Tibial artery (tissue), 4 donors: ENCODE results near the gene SMTNL2.

Source experiments
- DNase-seq, 2 donors: peaks; one replicate each; pipeline ENCODE4 v3.0.0-alpha.2; 2019
- H3K27ac ChIP-seq, 2 donors: fragments of 200-600 bp; sonication (generic) in 1 of 2; 1 replicate in 1 of 2; 2 replicates in 1 of 2; pipeline ENCODE4 v1.5.1; 2018 to 2019; ENCODE audit warnings: mild to moderate bottlenecking in 1 of 2
- H3K27me3 ChIP-seq, 2 donors: fragments of 200-600 bp; sonication (generic) in 1 of 2; one replicate each; pipeline versions ENCODE4 v1.5.1 to v1.6.0; 2016 to 2019
- H3K36me3 ChIP-seq, 3 donors: fragments of 200-600 bp; sonication (generic) in 2 of 3; one replicate each; pipeline ENCODE4 v1.5.1; 2016 to 2019; ENCODE audit warnings: mild to moderate bottlenecking in 2 of 3
- H3K4me1 ChIP-seq, 4 donors: fragments of 200-600 bp; sonication (generic) in 2 of 4; 1 replicate in 3 of 4; 2 replicates in 1 of 4; pipeline ENCODE4 v1.5.1; 2016 to 2019
- H3K4me3 ChIP-seq, 2 donors: fragments of 200-600 bp; sonication (generic) in 1 of 2; 1 replicate in 1 of 2; 2 replicates in 1 of 2; pipeline ENCODE4 v1.5.1; 2018 to 2019; ENCODE audit warnings: mild to moderate bottlenecking in 2 of 2
- H3K9me3 ChIP-seq, 3 donors: fragments of 200-600 bp; sonication (generic) in 1 of 3; one replicate each; pipeline ENCODE4 v1.5.1; 2016 to 2019
- intact Hi-C: fragments of 100-400 bp; cut with DNase I; formaldehyde crosslinking; loops from one replicate; pipeline ENCODE4 v1.15.0; 2023; ENCODE audit warnings: low total_unique reads
- TF ChIP-seq, protein P1 (sequence below), 2 experiments: fragments of 200-600 bp in 1 of 2; fragments of 450-650 bp in 1 of 2; IDR thresholded peaks; one replicate each; pipeline ENCODE4 v1.5.1; 2017 to 2019; ENCODE audit warnings: antibody characterized with exemption in 2 of 2, mild to moderate bottlenecking in 1 of 2, moderate library complexity in 1 of 2

Gene SMTNL2

DNA sequence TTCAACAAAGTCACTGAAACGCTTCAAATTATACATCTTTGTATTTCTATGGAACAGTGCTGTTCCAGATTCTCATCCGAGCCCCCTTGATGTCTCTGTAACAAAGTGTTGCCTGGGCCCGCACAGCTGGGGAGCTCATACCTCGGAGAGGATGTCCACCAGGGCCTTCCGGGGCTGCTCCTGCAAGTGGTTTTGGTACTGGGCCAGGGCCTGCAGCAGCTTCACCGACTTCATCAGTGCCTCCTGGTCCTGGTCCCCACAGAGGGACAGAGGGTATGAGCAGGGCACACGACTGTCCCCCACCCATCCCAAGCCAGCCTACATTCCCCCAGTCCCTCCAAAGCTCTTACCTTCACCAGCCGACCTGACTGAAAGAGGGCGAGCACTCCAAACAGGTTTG lies 30.7 kb upstream of the SMTNL2 start:
- intact Hi-C loops = loop anchor here (5.0 kb wide), 1 partner anchor 56 kb away; the partner anchor contains the start of gene SPNS2
- Histone ChIP-seq H3K4me3 (peak overlapping the region in 1 of 2 donors; percentile 86), H3K27ac (no peak overlapping the region), H3K27me3 (no peaks in the 10 kb centered on the region), H3K9me3 (no peaks in the 10 kb centered on the region), H3K4me1 (peaks cover 0 to 28% (median 22%) of the 10 kb centered on the region in 4 donors), H3K36me3 (peaks cover 37 to 55% (median 52%) of the 10 kb centered on the region in 3 donors)
- TF ChIP-seq, protein P1, sequence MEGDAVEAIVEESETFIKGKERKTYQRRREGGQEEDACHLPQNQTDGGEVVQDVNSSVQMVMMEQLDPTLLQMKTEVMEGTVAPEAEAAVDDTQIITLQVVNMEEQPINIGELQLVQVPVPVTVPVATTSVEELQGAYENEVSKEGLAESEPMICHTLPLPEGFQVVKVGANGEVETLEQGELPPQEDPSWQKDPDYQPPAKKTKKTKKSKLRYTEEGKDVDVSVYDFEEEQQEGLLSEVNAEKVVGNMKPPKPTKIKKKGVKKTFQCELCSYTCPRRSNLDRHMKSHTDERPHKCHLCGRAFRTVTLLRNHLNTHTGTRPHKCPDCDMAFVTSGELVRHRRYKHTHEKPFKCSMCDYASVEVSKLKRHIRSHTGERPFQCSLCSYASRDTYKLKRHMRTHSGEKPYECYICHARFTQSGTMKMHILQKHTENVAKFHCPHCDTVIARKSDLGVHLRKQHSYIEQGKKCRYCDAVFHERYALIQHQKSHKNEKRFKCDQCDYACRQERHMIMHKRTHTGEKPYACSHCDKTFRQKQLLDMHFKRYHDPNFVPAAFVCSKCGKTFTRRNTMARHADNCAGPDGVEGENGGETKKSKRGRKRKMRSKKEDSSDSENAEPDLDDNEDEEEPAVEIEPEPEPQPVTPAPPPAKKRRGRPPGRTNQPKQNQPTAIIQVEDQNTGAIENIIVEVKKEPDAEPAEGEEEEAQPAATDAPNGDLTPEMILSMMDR (IDR thresholded peaks at IDR 0.05) = no peak
- DNase-seq = no peak

DNA sequence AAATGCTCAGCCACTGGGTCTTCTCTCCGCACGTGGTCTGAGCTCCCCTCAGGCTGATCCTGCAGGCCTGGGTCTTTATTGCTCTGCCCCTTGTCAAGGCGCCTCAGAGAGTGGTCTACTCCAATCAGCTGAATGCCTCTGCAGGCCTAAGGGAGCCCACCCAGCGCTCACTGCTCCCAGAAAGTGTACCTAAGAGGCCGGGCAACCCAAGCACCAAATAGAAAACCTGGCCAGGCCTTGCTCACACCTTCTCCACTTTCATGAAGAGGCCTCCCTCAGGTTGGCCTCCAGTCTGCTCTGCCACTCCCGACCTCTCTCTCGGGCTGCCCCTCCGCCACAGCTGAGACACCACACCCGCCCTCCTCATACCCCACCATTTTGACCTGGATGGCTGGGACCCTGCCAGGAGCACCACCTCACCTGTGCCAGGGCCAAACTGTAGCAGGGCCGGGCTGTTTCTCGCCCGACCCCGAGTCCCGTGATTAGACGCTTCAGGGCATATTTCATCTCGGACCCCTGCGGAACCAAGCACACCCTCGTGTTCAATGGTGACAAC lies 29.8 kb upstream of the SMTNL2 start:
- TF ChIP-seq, protein P1 (IDR thresholded peaks at IDR 0.05) = no peak
- intact Hi-C loops = loop anchor here (5.0 kb wide), 1 partner anchor 57 kb away; the partner anchor contains the start of gene SPNS2
- peak in 1 of 2 donors; percentile 66 for DNase-seq
- H3K27ac ChIP-seq = peak overlapping the region; percentile 74 to 77
- H3K9me3 ChIP-seq = no peaks in the 10 kb centered on the region
- H3K36me3 ChIP-seq = peaks cover 29 to 46% (median 44%) of the 10 kb centered on the region in 3 donors
- peak overlapping the region; percentile 80 to 86 for H3K4me3 ChIP-seq
- no peaks in the 10 kb centered on the region for H3K27me3 ChIP-seq
- H3K4me1 ChIP-seq = peaks cover 0 to 35% (median 22%) of the 10 kb centered on the region in 4 donors

DNA sequence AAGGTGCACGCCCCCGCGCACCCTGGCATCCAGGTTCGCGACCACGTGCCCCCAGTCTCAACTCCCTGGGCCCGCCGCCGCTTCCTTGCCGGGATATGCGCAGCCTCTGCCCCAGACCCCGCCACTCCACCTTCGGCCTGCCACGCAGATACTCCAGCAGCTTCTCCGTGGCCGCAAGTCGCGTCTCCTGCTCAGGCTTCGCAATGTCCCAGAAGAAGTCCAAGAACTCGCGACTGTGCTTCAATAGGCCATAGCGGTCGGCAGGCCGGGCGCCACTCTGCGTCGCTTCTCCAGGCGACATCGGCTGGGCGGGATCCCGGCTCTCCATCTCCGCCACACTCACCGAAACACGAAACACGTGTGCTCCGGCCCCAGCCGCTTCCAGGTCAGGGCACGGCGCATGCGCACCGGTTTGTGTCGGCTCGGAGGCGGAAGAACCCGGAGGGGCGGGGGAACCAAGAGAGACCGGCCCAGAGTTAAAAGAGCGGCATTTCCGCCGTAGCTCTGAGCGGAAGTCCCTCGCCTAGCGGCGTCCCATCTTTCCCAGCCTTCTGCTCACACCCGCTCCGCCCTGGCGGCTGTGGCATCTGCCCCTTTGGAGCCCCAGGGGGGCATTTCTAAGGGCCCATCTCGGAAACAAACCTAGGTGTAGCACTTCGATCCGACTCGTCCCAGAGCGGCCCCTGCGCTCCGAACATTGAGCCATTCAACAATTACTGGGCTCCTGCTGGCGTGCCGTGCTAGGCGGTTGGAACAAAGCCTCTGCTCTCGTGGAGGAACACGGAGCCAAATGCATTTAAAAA lies 29.1 kb upstream of the SMTNL2 start, which contains the start of gene MYBBP1A:
Gene MYBBP1A (minus strand): TSS at position 388 of the 803 bp plus-strand sequence. CDS start 60 bp downstream, at position 328.
- Histone ChIP-seq H3K36me3 (peaks cover 29 to 39% (median 38%) of the 10 kb centered on the region in 3 donors), H3K9me3 (no peaks in the 10 kb centered on the region), H3K27ac (peak within 1 kb of the TSS; percentile 74 to 77), H3K4me3 (peak within 1 kb of the TSS; percentile 80 to 86), H3K27me3 (no peaks in the 10 kb centered on the region), H3K4me1 (peaks cover 0 to 42% (median 22%) of the 10 kb centered on the region in 4 donors)
- peak; percentile 97 to 98 for DNase-seq
- TF ChIP-seq, protein P1 (IDR thresholded peaks at IDR 0.05) = peak; percentile 26 to 34
- intact Hi-C loops = loop anchor here (5.0 kb wide), 1 partner anchor 58 kb away; the partner anchor contains the start of gene SPNS2

DNA sequence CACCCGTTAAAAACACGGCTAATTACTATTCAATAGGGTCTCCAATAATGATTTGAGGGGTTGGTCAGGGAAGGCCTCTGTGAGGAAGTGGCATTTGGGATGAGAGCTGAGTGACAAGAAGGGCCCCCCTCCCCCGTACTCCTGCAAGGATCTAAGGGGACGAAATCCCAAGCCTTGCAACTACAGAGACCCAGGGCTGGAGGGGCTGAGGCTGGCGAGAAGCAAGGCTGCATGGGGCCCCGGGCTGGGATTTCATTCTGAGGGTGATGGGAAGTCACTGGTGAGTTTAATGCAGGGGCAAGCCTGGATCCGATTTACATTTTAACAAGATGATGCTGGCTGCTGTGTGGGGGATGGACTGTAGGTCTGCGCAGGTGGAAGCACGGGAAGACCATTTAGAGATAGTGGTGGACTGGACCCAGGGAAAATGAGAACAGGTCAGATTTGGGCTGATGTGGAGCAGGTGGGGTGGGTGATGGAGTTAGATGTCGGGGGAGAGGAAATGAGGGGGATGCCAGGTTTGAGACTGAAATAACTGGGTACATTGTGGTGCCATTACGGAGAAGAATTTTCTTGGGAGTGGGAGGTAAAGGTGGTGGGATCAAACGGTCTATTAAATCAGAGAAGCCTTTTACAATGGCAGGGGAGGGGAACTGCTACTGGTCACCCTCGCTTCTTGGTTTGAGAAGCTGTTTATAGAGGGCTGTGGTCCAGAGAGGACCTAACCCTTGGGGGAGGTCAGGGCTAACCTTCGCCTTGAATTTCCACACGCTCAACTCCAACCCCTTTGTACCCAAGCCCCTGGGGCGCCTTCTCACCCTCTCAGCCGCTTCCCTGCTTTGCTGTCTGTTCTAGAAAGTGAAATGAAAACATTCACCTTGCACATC lies 28.2 kb upstream of the SMTNL2 start:
- Histone ChIP-seq H3K36me3 (peaks cover 22 to 30% (median 29%) of the 10 kb centered on the region in 3 donors), H3K27ac (peak overlapping the region; percentile 74 to 77), H3K9me3 (no peaks in the 10 kb centered on the region), H3K4me1 (peaks cover 0 to 49% (median 22%) of the 10 kb centered on the region in 4 donors), H3K27me3 (no peaks in the 10 kb centered on the region), H3K4me3 (peak overlapping the region; percentile 80 to 86)
- intact Hi-C loops = no loop called here
- no peak for DNase-seq
- TF ChIP-seq, protein P1 (IDR thresholded peaks at IDR 0.05) = no peak

DNA sequence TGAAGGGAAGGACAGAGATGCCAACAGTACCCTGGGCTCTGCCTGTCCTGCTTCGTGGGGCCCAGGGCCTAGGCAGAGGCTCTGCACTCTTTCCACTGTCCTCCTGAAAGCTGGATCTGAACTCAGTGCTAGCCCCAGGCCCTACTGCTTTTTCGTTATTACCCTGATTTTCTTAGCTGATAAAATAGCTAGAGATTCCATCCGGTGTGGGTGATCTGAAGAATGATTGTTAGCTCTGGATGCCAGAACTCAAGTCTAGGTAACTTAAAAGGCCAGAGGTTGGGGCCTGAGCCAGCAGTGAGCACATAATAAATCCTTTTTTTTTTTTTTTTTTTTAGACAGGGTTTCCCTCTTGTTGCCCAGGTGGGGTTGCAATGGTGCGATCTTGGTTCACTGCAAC lies 27.3 kb upstream of the SMTNL2 start:
- intact Hi-C loops = no loop called here
- no peak for DNase-seq
- peaks cover 0 to 49% (median 23%) of the 10 kb centered on the region in 4 donors for H3K4me1 ChIP-seq
- H3K4me3 ChIP-seq = no peak overlapping the region
- H3K27me3 ChIP-seq = no peaks in the 10 kb centered on the region
- no peak overlapping the region for H3K27ac ChIP-seq
- TF ChIP-seq, protein P1 (IDR thresholded peaks at IDR 0.05) = no peak
- peaks cover 16 to 21% (median 20%) of the 10 kb centered on the region in 3 donors for H3K36me3 ChIP-seq
- H3K9me3 ChIP-seq = no peaks in the 10 kb centered on the region
